IgD-negative memory B cell (primary cell): ENCODE measurements around the gene ALG8. TPM values are rescaled to one million over a fixed set of nuclear protein-coding genes. Genes with fewer than 3 reads are reported as not detected.
"Not testable (repeated sequence)": the region's sequence is repeated elsewhere in the genome, so short reads cannot be mapped to it uniquely, and the experiment has no call there.

Experiments
- H3K27ac Mint-ChIP-seq, 3 donors: one replicate each; pipeline ENCODE4 v1.8.0; 2020 to 2022; ENCODE audit warnings: mild to moderate bottlenecking in 3 of 3, mixed read lengths in 3 of 3, moderate library complexity in 1 of 3
- H3K27me3 Mint-ChIP-seq: one replicate; pipeline ENCODE4 v1.8.0; 2021; ENCODE audit warnings: mixed read lengths
- H3K36me3 Mint-ChIP-seq: one replicate; pipeline ENCODE4 v1.8.0; 2020; ENCODE audit warnings: mild to moderate bottlenecking, mixed read lengths
- H3K4me1 Mint-ChIP-seq, 3 donors: one replicate each; pipeline ENCODE4 v1.8.0; 2020 to 2022; ENCODE audit warnings: mixed read lengths in 3 of 3, mild to moderate bottlenecking in 1 of 3
- H3K4me3 Mint-ChIP-seq, 4 donors: one replicate each; pipeline ENCODE4 v1.8.0; 2020 to 2022; ENCODE audit warnings: mild to moderate bottlenecking in 4 of 4, mixed read lengths in 4 of 4, moderate library complexity in 3 of 4
- H3K9me3 Mint-ChIP-seq, 3 donors: one replicate each; pipeline ENCODE4 v1.8.0; 2020 to 2021; ENCODE audit warnings: mixed read lengths in 3 of 3, mild to moderate bottlenecking in 1 of 3
- polyA plus RNA-seq: library from polyadenylated mRNA; unstranded; fragments of 300-500 nt; fragmentation: Illumina TruSeq; gene quantifications from one replicate; pipeline ENCODE4 v1.2.3, GENCODE V29; 2021

Gene ALG8
- polyA plus RNA-seq, 1 donor from 2014 or later, result 55.1 TPM

DNA sequence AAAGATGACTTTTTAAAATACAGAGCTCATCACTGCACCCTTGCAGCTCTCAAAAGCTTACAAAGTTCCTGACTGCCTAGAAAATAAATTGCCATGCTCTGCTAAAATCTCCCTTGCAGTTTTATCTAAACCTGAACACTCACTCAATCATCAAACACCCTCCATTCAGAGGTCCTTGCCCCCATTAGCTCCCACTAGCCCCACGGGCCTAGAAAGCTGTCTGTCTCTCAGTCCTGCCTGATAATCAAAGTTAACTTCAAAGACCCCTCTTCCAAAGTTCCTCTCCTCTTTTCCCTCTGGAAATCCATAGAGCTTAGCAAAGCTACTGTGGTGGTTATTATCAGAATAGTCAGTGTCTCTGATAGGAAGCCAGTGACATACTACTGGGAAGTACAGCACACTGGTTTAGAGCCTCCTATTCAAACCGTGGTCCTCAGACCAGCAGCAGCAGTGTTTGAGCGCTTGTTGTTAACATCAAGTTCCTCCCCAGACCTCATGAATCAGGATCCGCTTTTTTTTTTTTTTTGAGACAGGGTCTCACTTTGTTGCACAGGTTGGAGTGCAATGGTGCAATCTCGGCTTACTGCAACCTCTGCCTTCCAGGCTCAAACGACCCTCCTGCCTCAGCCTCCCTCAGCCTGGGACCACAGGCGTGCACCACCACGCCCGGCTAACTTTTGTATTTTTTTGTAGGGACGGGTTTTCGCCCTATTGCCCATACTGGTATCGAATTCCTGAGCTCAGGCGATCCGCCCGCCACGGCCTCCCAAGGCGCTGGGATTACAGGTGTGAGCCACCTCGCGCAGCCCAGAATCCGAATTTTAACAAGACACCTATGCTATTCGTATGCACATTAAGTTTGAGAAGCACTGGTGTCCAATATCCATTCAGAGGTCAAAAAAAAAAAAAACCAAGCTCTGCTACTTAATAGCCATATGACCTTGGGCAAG, 60.9 kb downstream of the ALG8 start:
- Mint-ChIP-seq H3K4me1 (peaks cover 35 to 48% (median 35%) of the 10 kb centered on the region in 3 donors), H3K36me3 (no peaks in the 10 kb centered on the region), H3K27ac (peak overlapping the region in 2 of 3 donors; percentile 11 to 97), H3K9me3 (no peaks in the 10 kb centered on the region), H3K4me3 (peak overlapping the region in 3 of 4 donors; percentile 94 to 97 (median 95)), H3K27me3 (no peaks in the 10 kb centered on the region)

DNA sequence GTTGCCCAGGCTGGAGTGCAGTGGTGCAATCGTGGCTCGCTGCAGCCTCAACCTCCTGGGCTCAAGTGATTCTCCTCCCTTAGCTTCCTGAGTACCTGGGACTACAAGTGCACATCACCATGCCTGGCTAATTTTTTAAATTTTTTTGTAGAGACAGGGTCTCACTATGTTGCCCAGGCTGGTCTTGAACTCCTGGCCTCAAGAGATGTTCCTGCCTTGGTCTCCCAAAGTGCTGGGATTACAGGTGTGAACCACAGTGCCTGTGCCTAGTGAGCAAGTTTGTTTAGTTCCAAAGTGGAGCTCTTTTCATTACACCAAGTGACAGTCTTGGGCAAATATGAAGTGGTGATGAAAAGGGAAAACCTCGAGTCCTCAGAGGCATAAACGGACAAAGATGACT, 61.8 kb downstream of the ALG8 start:
- peaks cover 36 to 48% (median 38%) of the 10 kb centered on the region in 3 donors for H3K4me1 Mint-ChIP-seq
- H3K27me3 Mint-ChIP-seq, H3K9me3 Mint-ChIP-seq, H3K36me3 Mint-ChIP-seq: not testable (repeated sequence)
- peak overlapping the region in 3 of 4 donors; percentile 94 to 97 (median 95) for H3K4me3 Mint-ChIP-seq
- peak overlapping the region in 1 of 3 donors; percentile 97 for H3K27ac Mint-ChIP-seq

DNA sequence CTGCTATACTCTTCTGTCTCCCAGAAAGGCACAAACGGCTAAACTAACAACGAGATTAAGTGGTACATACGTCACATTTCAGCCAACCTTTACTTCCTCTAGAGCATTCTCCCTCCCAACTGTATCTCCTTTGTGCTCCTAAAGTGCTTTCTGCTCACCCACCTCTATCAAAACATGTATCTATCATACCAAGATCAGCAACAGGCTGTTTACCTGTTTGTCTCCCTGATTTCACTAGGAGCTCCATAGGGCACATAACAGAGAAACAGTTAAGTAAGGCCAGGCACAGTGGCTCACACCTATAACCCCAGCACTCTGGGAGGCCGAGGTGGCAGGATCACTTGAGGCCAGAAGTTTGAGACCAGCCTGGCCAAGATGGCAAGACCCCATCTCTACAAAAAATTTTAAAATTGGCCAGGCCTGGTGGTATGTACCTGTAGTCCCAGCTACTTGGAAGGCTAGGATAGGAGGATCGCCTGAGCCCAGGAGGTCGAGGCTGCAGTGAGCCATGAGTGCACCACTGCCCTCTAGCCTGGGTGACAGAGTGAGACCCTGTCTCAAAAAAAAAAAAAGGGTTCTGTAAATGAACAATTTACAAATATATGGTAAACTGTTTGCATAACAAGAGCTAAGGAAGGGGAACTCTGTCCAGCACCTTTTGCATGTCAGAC, 62.6 kb downstream of the ALG8 start:
- Mint-ChIP-seq H3K4me1 (peaks cover 37 to 47% (median 39%) of the 10 kb centered on the region in 3 donors), H3K9me3 (no peaks in the 10 kb centered on the region), H3K4me3 (peak overlapping the region in 3 of 4 donors; percentile 9 to 27 (median 18)), H3K27me3 (no peaks in the 10 kb centered on the region), H3K27ac (peak overlapping the region in 1 of 3 donors; percentile 1), H3K36me3 (no peaks in the 10 kb centered on the region)

DNA sequence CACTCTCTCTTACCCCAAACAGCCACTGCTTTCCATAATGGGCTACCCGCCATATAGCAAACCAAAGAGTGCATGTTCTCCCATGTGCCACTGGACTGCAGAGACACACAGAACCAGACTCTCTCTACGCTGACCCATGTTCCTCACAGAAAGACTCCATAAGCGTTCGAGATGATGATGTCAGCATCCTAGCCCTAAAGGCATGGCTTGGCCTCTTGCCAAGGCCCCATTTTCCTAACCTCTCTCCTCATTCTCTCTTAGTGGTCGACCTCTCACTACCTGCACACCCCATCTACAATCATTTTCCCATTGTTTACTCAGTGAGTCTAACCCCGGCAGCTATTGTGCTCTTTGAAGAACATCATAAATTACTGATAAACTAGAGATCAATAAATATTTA, 64.7 kb downstream of the ALG8 start:
- peak overlapping the region in 1 of 4 donors; percentile 5 for H3K4me3 Mint-ChIP-seq

DNA sequence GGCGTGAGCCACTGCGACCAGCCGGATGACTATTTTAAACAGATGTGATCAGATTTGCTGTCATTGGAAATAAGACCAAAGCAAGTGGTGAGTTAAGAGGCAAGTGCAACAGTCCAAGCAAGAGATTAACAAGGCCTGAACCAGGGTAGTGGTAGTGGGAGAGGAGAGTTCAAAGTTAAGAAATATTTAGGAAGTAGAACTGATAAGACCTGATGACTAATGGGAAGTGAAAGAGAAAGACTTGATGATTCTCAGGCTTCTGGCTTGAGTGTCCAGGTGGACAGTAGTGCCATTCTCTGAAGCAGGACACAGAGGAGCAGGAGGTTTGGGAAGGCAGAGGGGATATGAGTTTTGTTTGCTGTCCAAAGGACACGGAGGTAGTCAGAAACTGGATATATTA, 67.0 kb downstream of the ALG8 start:
- Mint-ChIP-seq H3K36me3 (no peaks in the 10 kb centered on the region), H3K27me3 (no peaks in the 10 kb centered on the region), H3K9me3 (no peaks in the 10 kb centered on the region), H3K4me3 (peak overlapping the region in 1 of 4 donors; percentile 46), H3K4me1 (peaks cover 16 to 24% (median 20%) of the 10 kb centered on the region in 3 donors), H3K27ac (no peak overlapping the region)

More for the DNA sequence above, 64.7 kb downstream of the ALG8 start:
- H3K9me3 Mint-ChIP-seq, result no peaks in the 10 kb centered on the region
- no peaks in the 10 kb centered on the region for H3K36me3 Mint-ChIP-seq
- no peaks in the 10 kb centered on the region for H3K27me3 Mint-ChIP-seq
- no peak overlapping the region for H3K27ac Mint-ChIP-seq
- peaks cover 32 to 37% (median 33%) of the 10 kb centered on the region in 3 donors for H3K4me1 Mint-ChIP-seq

DNA sequence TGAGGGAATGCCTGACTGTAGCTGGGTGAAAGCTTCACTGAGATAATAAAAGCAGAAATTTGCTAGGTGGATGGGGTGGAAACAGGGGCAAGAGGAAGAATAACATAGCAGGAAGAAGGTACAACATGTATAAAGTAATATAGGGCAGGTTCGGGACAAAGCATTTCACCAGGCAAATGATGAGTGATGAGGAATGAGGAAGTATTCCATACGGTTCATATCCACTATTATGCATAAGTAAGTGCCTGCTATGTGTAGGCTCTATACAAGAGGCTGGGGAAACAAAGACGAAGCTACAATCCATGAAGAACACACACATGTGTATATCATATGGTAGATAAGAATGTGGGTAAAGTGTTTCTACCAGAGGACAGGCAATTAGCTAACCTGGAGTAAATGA, 67.7 kb downstream of the ALG8 start:
- H3K4me1 Mint-ChIP-seq, result peaks cover 14 to 22% (median 17%) of the 10 kb centered on the region in 3 donors
- no peak overlapping the region for H3K4me3 Mint-ChIP-seq
- H3K9me3 Mint-ChIP-seq, result no peaks in the 10 kb centered on the region
- peak overlapping the region in 1 of 3 donors; percentile 16 for H3K27ac Mint-ChIP-seq
- peaks cover under 1% of the 10 kb centered on the region for H3K36me3 Mint-ChIP-seq
- H3K27me3 Mint-ChIP-seq, result no peaks in the 10 kb centered on the region

DNA sequence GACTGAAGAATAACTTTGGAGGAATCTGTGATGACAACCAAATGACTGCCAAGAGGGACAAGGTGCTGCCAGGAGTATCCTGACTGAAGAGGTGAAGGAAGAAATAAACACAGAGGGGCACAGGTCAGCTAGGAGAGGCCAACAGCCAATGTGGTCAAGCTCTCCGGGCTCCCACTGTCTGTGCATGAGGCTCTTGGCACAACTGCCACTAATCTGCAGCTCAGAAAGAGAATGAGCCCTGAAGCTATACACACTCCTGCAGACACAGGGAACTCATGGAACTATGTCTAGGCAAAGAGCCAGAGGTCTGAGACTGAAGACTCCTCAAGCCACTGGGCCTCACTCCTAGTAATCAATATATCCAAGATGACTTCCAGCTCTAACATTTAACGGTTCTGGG, 68.8 kb downstream of the ALG8 start:
- H3K36me3 Mint-ChIP-seq, result peaks cover 1% of the 10 kb centered on the region
- no peaks in the 10 kb centered on the region for H3K27me3 Mint-ChIP-seq

DNA sequence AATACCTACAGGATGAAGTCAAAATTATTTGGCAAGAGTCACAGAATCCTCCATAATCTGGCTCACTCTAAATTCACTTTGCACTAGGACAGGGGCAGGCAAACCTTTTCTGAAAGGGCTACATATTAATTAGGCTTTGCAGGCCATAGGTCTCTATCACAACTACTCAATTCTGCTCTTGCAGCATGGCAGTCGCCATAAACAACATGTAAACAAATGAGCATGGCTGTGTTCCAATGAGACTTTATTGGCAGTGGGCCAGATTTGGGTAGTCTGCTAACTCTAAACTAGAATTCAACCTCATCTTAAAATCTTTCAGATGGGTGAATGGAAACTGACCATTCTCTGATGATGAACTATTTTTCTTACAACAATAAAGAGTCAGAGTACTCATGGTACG, 70.0 kb downstream of the ALG8 start:
- Mint-ChIP-seq H3K27me3 (no peaks in the 10 kb centered on the region), H3K9me3 (no peaks in the 10 kb centered on the region), H3K27ac (no peak overlapping the region), H3K36me3 (peaks cover 1% of the 10 kb centered on the region), H3K4me1 (peaks cover 0 to 10% (median 7%) of the 10 kb centered on the region in 3 donors), H3K4me3 (no peak overlapping the region)

More for the DNA sequence above, 68.8 kb downstream of the ALG8 start:
- H3K27ac Mint-ChIP-seq, result no peak overlapping the region
- H3K4me3 Mint-ChIP-seq, result no peak overlapping the region
- no peaks in the 10 kb centered on the region for H3K9me3 Mint-ChIP-seq
- peaks cover 6 to 14% (median 12%) of the 10 kb centered on the region in 3 donors for H3K4me1 Mint-ChIP-seq

DNA sequence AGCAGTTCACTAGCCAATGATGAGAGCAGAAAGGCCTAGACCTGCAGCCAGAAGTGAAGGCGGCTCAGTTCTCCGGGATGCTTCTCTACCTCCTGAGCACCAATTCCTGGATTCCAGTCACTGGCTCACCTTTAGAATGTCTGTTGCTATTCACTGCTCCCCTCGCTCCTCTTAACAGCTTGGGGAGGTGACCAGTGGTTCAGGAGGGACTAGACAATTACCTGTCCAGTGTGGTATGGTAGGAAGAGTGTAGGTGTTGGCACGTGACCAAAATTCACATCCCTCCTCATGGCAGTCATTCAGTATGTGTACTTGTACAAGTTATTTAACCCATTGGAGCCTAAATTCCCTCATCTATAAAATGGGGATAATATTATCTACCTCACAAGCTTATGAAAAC, 71.7 kb downstream of the ALG8 start:
- peaks cover 1% of the 10 kb centered on the region for H3K36me3 Mint-ChIP-seq
- no peak overlapping the region for H3K4me3 Mint-ChIP-seq
- H3K27me3 Mint-ChIP-seq, result no peaks in the 10 kb centered on the region
- H3K27ac Mint-ChIP-seq, result peak overlapping the region in 1 of 3 donors; percentile 90
- H3K9me3 Mint-ChIP-seq, result no peaks in the 10 kb centered on the region
- H3K4me1 Mint-ChIP-seq, result peaks cover 0 to 9% (median 5%) of the 10 kb centered on the region in 3 donors

DNA sequence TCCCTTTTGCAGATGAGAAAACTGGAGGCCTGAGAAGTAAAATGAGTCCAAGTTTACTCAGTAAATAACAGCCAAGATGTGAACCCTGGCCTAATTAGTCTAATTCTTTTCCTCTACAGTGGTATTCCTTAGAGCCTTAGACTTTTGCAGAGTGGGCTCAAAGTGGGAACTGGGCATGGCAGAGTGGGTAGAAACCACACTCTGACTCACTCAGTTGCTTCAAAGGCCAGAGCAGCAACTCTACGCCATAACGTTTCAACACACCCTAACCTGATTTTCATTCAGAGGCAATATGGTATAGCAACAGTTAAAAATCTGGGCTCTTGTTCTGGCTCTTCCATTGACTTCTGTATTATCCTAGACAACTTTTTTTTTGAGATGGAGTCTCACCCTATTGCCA, 73.0 kb downstream of the ALG8 start:
- Mint-ChIP-seq H3K27ac (no peak overlapping the region), H3K27me3 (no peaks in the 10 kb centered on the region), H3K4me1 (peaks cover 0 to 2% (median 0%) of the 10 kb centered on the region in 3 donors)

DNA sequence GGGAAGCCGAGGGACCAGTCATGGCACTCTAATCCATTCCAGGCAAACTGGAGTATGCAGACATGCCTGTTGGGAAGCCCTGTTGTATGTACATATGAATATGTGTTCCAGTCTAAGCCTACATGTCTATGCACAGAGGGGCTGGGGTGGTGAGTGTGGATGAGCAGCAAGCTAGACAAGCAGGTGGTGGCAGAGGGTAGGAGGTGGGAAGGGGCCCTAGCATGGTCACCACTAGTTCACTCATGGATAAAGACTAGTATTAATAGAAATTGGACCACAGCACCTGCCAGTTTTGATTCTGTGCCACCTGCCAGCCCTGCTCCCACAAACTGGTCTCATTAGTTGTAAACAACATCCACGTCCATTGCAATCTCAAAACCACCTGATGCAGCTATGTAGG, 74.2 kb downstream of the ALG8 start:
- H3K27me3 Mint-ChIP-seq, result no peaks in the 10 kb centered on the region
- H3K9me3 Mint-ChIP-seq, result no peaks in the 10 kb centered on the region
- H3K4me1 Mint-ChIP-seq, result peaks cover 0 to 2% (median 0%) of the 10 kb centered on the region in 3 donors
- H3K4me3 Mint-ChIP-seq, result no peak overlapping the region
- H3K27ac Mint-ChIP-seq, result no peak overlapping the region
- peaks cover 1% of the 10 kb centered on the region for H3K36me3 Mint-ChIP-seq

More for the DNA sequence above, 73.0 kb downstream of the ALG8 start:
- peaks cover 1% of the 10 kb centered on the region for H3K36me3 Mint-ChIP-seq
- no peak overlapping the region for H3K4me3 Mint-ChIP-seq
- no peaks in the 10 kb centered on the region for H3K9me3 Mint-ChIP-seq

DNA sequence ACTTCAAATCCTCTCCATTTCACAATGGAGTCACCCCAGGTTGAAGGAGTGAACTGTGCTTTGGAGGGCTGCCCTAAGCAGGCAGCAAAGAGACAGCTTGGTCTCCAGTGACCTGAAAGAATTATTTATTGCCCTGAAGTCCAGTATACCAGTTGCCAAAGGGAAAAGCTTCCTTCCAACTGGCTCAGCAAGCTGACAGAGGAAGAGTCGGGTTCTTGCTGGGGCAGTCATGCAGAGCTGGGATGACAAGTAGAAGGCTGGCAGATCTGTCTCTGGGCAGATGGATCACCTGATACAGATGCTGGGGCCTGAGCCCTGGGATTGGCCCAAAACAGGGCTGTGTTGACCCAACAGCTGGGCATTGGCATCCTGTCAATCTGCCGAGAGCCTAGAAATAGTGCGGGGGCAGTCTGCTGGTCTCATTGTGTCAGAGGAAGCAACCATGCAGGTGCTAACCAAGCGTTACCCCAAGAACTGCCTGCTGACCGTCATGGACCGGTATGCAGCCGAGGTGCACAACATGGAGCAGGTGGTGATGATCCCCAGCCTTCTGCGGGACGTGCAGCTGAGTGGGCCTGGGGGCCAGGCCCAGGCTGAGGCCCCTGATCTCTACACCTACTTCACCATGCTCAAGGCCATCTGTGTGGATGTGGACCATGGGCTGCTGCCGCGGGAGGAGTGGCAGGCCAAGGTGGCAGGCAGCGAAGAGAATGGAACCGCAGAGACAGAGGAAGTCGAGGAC, 75.8 kb downstream of the ALG8 start, which contains the start of gene THRSP:
TSS of gene THRSP (plus strand) at position 422 of the 742 bp plus-strand sequence. CDS start at position 443, 21 bp downstream.
- Mint-ChIP-seq H3K36me3 (peaks cover 1% of the 10 kb centered on the region), H3K27me3 (no peaks in the 10 kb centered on the region), H3K9me3 (no peaks in the 10 kb centered on the region), H3K27ac (no peak within 1 kb of the TSS), H3K4me1 (peaks cover 0 to 2% (median 0%) of the 10 kb centered on the region in 3 donors), H3K4me3 (peak within 1 kb of the TSS in 1 of 4 donors; percentile 43)

DNA sequence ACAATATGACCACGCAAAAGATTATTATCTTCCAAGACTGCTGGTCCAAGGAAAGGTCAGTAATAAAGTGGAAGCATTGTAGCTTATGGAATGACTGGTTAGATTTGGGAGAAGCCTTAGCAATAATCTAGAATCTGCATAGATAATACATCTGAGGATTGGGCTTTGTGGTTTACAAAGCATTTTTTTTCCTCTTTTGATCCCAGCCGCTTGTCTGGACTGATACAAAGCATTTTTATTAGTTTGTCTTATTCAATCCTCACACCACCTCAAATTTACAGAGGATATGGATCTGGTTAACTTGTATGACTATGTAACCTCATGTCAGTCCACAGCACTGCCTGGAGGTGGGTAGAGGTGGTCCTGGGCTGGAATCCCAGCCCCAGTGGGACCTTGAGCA, 76.8 kb downstream of the ALG8 start:
- peaks cover 0 to 2% (median 0%) of the 10 kb centered on the region in 3 donors for H3K4me1 Mint-ChIP-seq
- no peaks in the 10 kb centered on the region for H3K9me3 Mint-ChIP-seq
- no peak overlapping the region for H3K4me3 Mint-ChIP-seq
- H3K36me3 Mint-ChIP-seq, result peaks cover 1% of the 10 kb centered on the region
- no peaks in the 10 kb centered on the region for H3K27me3 Mint-ChIP-seq
- no peak overlapping the region for H3K27ac Mint-ChIP-seq

DNA sequence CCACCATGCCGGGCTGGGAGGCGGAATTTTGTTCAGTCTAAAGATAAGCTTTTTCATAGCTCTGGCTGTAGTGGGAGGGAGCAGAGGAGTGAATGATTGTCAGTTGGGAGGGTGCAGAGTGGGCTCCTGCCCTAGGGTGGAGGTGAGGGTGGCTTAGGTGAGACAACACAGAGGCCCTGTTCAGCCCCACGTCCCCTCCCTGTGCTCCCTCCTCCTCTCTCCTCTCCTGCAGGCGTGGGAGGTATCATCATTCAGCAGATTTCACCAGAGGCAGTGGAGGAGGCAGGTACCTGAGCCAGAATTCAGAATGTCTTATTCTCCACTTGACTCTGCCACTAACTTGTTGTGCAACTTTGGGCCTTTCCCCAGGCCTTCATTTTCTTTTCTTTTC, 77.5 kb downstream of the ALG8 start:
- no peak overlapping the region for H3K4me3 Mint-ChIP-seq
- H3K36me3 Mint-ChIP-seq, result peaks cover 1% of the 10 kb centered on the region
- H3K4me1 Mint-ChIP-seq, result peaks cover 0 to 2% (median 0%) of the 10 kb centered on the region in 3 donors
- no peaks in the 10 kb centered on the region for H3K9me3 Mint-ChIP-seq
- no peaks in the 10 kb centered on the region for H3K27me3 Mint-ChIP-seq
- no peak overlapping the region for H3K27ac Mint-ChIP-seq
